GM19397 (cell line): ENCODE measurements around the gene MAPK11.
A peak's percentile ranks its signal among the peaks of the same experiment; 100 is the strongest.
"Not testable (repeated sequence)": the region's sequence is repeated elsewhere in the genome, so short reads cannot be mapped to it uniquely, and the experiment has no call there.

Experiments
- ATAC-seq: cut with Tn5 transposase; IDR thresholded peaks from one replicate; pipeline ENCODE4 v1.9.1; 2021; ENCODE audit warnings: mild to moderate bottlenecking, moderate library complexity; ENCODE audit not compliant: unreplicated experiment

The MAPK11 gene

GRCh38 chr22:50278956-50279619, 8.9 kb upstream of the MAPK11 start:
- no peak for ATAC-seq

DNA sequence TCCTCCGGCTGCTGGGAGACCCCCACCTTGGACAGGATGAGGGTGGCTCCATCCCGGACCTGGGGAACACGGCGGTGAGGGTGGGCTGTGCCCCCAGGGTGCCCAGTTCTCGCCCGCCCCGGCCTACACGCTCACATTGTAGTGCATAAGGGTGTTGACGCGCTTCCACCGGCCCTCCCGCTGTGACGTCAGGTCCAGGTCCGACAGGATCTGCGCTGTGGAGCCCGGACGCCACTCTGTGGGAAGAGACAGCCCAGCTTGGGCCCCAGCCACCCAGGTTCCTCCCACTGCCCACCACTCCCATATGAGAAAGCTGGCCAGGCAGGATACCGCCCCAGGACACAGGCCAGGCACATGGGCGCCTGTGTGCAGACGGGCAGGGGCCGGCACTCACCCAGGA, 8.3 kb upstream of the MAPK11 start:
- ATAC-seq: no peak

- ATAC-seq: no peak
Measured at GRCh38 chr22:50277761-50278160, 7.6 kb upstream of the MAPK11 start.

- peak; percentile 41 for ATAC-seq
Measured at GRCh38 chr22:50276143-50276542, 6.0 kb upstream of the MAPK11 start.

DNA sequence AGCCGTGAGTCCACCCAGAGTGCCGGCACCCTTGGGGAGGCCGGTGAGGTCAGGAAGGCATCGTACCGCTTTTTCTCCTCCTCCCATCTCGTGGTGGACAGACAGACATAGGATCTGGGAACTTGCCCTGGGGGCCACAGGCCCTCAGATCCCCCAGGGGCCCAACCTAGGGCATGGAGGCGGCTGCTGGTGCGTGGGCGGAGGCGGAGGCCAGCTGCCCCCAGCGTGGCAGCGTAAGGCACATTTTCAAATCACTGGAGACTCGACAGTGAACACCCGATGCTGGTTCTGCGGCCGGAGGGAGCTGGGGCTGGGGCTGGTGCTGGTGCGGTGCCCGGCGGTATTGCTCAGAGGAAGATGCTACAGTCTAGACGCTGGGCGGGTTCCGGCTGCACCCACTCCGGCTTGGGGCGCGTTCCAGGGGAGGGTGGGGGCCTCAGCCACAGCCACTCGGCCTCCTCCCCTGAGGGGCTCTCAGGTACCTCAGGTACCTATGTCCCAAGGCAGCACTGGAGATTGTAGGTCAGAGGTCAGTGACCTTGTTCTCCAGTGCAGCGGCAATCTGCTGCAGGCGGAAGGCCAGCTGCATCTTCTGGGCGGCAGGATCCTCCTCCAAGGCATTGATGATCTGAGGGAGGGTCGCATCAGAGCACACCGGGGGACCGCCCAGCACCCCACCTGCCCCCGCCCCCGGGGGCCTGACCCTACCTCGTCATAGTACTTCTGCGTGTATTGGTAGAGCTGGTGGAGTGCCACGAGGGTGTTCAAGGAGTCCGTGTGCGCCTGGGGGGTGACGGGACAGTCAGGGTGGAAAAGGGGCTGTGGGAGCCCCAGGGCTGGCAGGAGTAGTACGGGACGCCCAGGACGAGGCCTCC, 5.2 kb upstream of the MAPK11 start:
- no peak for ATAC-seq

DNA sequence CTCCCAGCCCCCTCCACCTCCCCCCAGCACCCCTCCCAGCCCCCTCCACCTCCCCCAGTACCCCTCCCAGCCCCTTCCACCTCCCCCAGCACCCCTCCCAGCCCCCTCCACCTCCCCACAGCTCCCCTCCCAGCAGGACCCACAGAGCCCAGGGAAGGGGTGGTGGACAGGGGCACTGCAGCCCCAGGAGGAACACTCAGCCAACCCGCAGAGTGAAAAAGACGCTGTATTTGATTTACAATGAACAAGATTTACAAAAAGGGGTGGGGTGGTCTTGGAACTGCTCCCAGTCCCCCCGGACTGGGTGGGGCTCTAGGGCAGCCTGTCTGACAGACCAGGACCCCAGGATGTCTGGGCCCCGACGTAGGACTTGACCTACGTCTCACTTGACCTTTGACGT, 4.6 kb upstream of the MAPK11 start:
- ATAC-seq: no peak

DNA sequence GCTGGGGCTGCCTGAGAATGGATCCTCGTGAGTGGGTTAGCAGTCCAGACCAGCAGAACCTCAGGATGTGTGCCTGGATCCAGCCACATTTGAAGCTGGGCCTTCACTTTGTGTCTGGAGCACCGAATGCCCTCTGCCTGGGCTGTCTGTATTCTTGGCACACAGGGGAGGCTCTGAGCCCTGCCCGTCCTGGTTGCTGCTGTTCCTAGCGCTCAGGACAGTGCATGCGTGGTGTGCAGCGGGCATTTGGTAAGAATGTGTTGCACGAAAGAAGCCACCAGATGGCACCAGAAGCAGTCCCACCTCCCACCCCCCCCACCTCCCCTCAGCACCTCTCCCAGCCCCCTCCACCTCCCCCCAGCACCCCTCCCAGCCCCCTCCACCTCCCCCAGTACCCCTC, 4.1 kb upstream of the MAPK11 start:
- ATAC-seq: no peak

GRCh38 chr22:50273781-50274180, 3.6 kb upstream of the MAPK11 start:
- ATAC-seq: not testable (repeated sequence)

DNA sequence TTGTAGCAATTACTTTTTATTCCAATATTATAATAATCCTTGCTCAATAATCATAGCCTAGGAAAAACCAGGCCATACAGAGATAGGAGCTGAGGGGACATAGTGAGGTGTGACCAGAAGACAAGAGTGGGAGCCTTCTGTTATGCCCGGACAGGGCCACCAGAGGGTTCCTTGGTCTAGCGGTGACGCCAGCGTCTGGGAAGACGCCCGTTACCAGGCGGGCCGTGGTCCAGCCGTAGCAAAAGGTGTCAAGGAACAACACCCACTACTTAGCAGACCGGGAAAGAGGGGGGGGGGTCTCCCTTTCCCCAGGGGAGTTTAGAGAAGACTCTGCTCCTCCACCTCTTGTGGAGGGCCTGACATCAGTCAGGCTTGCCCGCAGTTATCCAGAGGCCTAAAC, 3.2 kb upstream of the MAPK11 start:
- not testable (repeated sequence) for ATAC-seq

DNA sequence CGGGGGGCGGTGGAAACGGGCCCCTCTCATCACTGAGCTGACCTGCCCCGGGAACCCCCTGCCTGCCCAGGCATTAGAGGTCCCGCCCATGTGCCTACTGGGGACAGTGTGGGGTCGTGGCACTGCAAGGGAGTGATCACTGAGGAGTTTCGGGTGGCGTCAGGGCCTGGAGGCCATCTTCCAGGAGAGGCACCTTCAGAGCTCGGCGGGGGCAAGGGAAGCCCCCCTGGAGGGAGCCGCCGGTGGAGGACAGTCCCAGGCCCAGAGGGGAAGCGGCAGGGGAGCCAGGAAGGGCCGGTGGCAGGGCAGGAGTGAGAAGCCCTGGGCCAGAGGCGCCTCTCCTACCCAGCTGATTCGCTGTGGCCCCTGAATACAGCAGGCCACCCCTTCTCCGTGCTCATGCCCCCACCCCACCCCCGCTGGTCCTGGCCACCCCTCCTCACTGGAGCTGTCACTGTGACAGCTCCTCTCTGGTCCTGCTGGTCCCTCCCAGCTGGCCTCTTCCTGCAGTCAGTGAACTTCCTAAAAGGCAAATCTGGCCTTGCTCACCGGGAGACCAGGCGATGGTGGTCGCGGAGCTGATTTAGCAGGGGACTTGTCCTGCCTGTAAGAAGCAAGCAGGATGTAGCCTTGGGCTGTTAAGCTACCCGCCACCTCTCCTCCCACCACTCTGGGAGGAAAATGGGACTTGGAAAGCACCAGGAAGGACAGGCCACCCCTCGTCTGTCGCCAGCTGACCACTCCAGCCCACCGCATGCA, 2.0 kb upstream of the MAPK11 start:
- no peak for ATAC-seq

GRCh38 chr22:50271519-50271970, 1.4 kb upstream of the MAPK11 start:
- no peak for ATAC-seq

DNA sequence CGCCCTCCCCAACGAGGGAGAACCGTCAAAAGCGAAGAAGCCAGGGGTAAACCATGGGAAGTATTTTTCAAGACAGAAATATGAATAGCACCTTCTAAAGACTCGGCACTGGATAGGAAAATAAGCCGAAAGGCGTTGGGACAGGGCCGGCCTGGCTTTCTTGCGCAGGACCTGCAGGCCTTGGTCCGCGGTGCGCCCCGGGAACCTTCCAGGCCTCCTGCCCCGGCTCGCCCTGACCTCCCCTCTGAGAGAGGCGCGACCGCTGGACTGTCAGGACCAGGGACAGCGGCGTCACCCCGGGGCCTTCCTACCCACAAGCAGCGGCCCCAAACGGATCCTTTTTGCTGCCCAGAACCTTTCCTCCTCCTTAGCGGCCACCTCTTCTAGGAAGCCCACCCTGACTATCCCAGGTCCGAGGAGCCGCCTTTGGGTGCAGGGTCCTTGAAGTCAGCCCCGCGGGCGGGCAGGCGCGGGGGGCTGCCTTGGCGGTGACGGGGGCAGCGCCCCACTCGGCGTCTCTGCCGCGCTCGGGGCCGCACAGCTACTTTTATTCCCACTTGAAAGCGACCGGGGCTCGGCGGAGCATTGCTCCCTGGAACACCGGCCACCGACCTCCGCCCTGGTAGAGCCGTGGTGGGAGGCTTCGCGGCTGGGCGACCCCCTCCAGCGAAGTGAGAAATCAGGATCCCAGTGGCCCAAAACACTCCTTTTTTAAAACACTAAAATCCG, 650 bp upstream of the MAPK11 start:
- no peak for ATAC-seq

DNA sequence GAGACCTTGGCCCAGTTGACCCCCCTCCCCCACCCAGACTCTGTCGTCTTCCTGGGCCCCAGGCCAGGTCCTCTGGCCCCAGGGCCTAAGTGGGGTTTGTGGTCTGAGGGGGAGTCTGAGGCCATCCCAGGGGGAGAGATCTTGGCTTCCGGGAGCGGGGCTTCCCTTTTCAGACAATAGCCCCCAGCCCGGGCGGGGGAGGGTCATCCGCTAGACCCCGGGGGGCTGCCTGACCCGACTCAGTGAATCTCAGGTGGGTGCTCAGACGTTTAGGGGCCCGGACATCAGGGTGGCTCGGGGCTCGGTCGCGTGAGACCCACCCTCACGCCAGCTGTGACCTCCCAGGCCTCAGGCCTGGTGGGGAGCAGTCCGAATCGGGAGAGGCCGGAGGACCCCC, 609 bp downstream of the MAPK11 start:
- ATAC-seq: no peak

DNA sequence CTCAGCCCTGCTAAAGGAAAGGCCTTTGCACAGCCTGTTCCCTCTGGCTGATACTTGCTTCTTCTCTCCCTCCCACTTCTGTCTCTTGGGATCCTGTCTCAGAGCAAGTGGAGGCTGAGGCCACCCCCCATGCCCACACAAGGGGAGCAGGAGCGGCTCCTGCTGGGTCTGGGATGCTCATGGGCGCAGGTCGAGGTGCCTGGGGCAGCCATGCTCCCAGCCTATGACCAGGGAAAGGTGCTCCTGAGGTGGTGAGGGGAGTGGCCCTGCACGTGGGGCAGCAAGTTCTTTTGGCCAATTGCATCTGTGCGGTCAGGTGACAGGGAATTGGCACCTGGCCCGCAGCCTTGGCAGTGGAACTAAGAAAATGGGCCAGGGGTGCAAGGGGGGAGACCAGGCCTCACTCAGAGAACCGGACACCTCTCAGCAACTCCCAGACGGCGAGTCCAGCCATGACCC, 1.5 kb downstream of the MAPK11 start:
- no peak for ATAC-seq

GRCh38 chr22:50267591-50268390, 2.4 kb downstream of the MAPK11 start:
- no peak for ATAC-seq

GRCh38 chr22:50266994-50267393, 3.2 kb downstream of the MAPK11 start:
- no peak for ATAC-seq

DNA sequence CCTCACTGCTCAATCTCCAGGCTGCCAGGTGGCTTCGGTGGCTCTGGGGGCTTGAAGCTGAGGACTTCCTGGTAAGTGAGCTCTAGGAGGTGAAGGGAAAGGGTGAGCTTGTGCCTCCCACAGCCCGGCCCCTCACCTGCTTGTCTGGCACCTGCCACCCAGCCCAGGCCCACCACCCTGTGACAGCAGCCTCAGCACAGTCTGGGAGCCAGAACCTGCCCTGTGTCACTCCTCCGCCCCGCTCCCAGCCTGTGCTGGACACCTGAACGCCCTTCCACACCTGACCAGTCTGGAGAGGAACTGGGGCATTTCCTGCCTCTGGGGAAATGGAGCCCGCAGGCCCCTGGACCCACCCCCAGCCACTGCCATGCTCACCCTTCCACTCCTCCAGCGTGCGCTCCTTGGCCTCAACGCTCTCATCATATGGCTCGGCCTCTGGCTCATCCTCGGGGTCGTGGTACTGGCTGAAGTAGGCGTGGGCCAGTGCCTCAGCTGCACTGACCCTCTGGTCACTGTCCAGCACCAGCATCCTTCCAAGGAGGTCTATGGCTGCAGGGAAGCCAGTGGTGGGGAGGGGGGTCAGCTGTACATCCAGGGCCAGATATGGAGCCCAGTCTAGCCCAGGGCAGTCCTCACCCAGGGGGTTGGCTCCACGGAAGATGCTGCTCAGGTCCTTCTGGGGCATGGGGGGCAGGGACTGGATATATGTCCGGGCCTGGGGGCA, 5.1 kb downstream of the MAPK11 start:
- ATAC-seq: no peak

- no peak for ATAC-seq
Measured at GRCh38 chr22:50264104-50264745, 6.0 kb downstream of the MAPK11 start.
